HepG2 (cell line): ENCODE measurements around the gene MTHFD1L.

Source experiments
- CBX2 ChIP-seq, 2 experiments: fragments of 200-600 bp in 1 of 2; sonication (generic); formaldehyde crosslinking in 1 of 2; IDR thresholded peaks; 2 replicates each; pipeline versions ENCODE4 v1.7.0 to v1.8.1; 2018 to 2022; ENCODE audit warnings: low read depth in 2 of 2, low read length in 1 of 2, mild to moderate bottlenecking in 1 of 2, missing genetic modification reagents in 1 of 2
- CTCF ChIP-seq: sonication (generic); formaldehyde crosslinking; IDR thresholded peaks from 2 replicates; pipeline ENCODE4 v1.5.0; 2020; ENCODE audit warnings: mild to moderate bottlenecking, missing genetic modification reagents, moderate library complexity
- EEA1 ChIP-seq: sonication (generic); formaldehyde crosslinking; IDR thresholded peaks from 2 replicates; pipeline ENCODE4 v1.5.1; 2020; ENCODE audit warnings: mild to moderate bottlenecking, missing genetic modification reagents, borderline replicate concordance
- RAD51 ChIP-seq: fragments of 450-650 bp; IDR thresholded peaks from 2 replicates; pipeline ENCODE4 v1.6.1; 2016; ENCODE audit warnings: borderline replicate concordance
- REST ChIP-seq, 2 experiments: IDR thresholded peaks; 2 replicates each; pipeline ENCODE4 v1.6.1; 2011 to 2012; ENCODE audit warnings: low read length in 2 of 2, borderline replicate concordance in 1 of 2, low read depth in 1 of 2, mild to moderate bottlenecking in 1 of 2, moderate library complexity in 1 of 2
- SMAD1 ChIP-seq: sonication (generic); formaldehyde crosslinking; IDR thresholded peaks from 2 replicates; pipeline ENCODE4 v1.4.0; 2020; ENCODE audit warnings: missing genetic modification reagents, low read depth, mild to moderate bottlenecking, borderline replicate concordance
- ZNF224 ChIP-seq: sonication (generic); formaldehyde crosslinking; IDR thresholded peaks from 2 replicates; pipeline ENCODE4 v1.5.0; 2020; ENCODE audit warnings: mild to moderate bottlenecking, missing genetic modification reagents
- ZNF230 ChIP-seq: sonication (generic); formaldehyde crosslinking; IDR thresholded peaks from 2 replicates; pipeline ENCODE4 v1.4.0; 2020; ENCODE audit warnings: mild to moderate bottlenecking, missing genetic modification reagents
- ZNF264 ChIP-seq: sonication (generic); formaldehyde crosslinking; IDR thresholded peaks from 2 replicates; pipeline ENCODE4 v1.4.0; 2020; ENCODE audit warnings: missing genetic modification reagents

GRCh38 chr6:150967381-150967780 lies 101.9 kb downstream of the MTHFD1L start:
- TF ChIP-seq CTCF (CRISPR knock-in tag), result no peak
- no peak for TF ChIP-seq CBX2 (IDR thresholded peaks at IDR 0.05; ENCODE audit: low read depth, low read length)
- no peak for TF ChIP-seq CBX2 (CRISPR knock-in tag; IDR thresholded peaks at IDR 0.05; ENCODE audit: low read depth)
- TF ChIP-seq ZNF224 (CRISPR knock-in tag), result no peak
- TF ChIP-seq REST (IDR thresholded peaks at IDR 0.05; ENCODE audit: borderline replicate concordance in 1 of 2, low read depth in 1 of 2, low read length in 2 of 2), result no peak
- TF ChIP-seq ZNF230 (CRISPR knock-in tag), result no peak
- no peak for TF ChIP-seq ZNF264 (CRISPR knock-in tag)
- TF ChIP-seq SMAD1 (CRISPR knock-in tag), result no peak
- TF ChIP-seq EEA1, result no peak
- TF ChIP-seq RAD51, result no peak
